Mesenchymal stem cell (in vitro differentiated cells and primary cell): ENCODE measurements around the gene ATP8B4.

Source experiments
- DNase-seq: peaks from one replicate; pipeline ENCODE4 v3.0.0-alpha.2; 2013
- H2AFZ ChIP-seq: one replicate; pipeline ENCODE4 v1.6.1; 2013; ENCODE audit warnings: low read depth, mild to moderate bottlenecking, control low read depth, inconsistent platforms, low read length, moderate library complexity
- H2AK5ac ChIP-seq: 2 replicates; pipeline ENCODE4 v1.6.1; 2013; ENCODE audit warnings: low read length, moderate library complexity, mild to moderate bottlenecking, inconsistent platforms; ENCODE audit not compliant: severe bottlenecking
- H2BK120ac ChIP-seq: one replicate; pipeline ENCODE4 v1.6.1; 2013; ENCODE audit warnings: low read depth, mild to moderate bottlenecking, inconsistent platforms, low read length, moderate library complexity
- H2BK12ac ChIP-seq, 2 experiments: one replicate each; pipeline ENCODE4 v1.6.1; 2013; ENCODE audit warnings: inconsistent platforms in 2 of 2, low read length in 2 of 2, mild to moderate bottlenecking in 2 of 2, moderate library complexity in 2 of 2, control low read depth in 1 of 2
- H2BK15ac ChIP-seq: one replicate; pipeline ENCODE4 v1.6.1; 2013; ENCODE audit warnings: mild to moderate bottlenecking, low read depth, inconsistent platforms; ENCODE audit not compliant: poor library complexity, severe bottlenecking
- H2BK5ac ChIP-seq: 2 replicates; pipeline ENCODE4 v1.6.1; 2013; ENCODE audit warnings: low read depth, mild to moderate bottlenecking, low read length, control low read depth, inconsistent platforms; ENCODE audit not compliant: poor library complexity, severe bottlenecking
- H3K14ac ChIP-seq, 2 experiments: one replicate each; pipeline ENCODE4 v1.6.1; 2013; ENCODE audit warnings: inconsistent platforms in 2 of 2, low read length in 2 of 2, control low read depth in 1 of 2, mild to moderate bottlenecking in 1 of 2, moderate library complexity in 1 of 2
- H3K18ac ChIP-seq, 2 experiments: one replicate each; pipeline ENCODE4 v1.6.1; 2013; ENCODE audit warnings: inconsistent platforms in 2 of 2, low read length in 2 of 2, control low read depth in 1 of 2, low read depth in 1 of 2, mild to moderate bottlenecking in 1 of 2
- H3K23ac ChIP-seq, 2 experiments: one replicate each; pipeline ENCODE4 v1.6.1; 2013; ENCODE audit warnings: inconsistent platforms in 2 of 2, low read length in 2 of 2, mild to moderate bottlenecking in 2 of 2, moderate library complexity in 2 of 2, control low read depth in 1 of 2
- H3K27ac ChIP-seq: 2 replicates; pipeline ENCODE4 v1.5.1; 2013; ENCODE audit warnings: mild to moderate bottlenecking, moderate library complexity, low read length, control low read depth, inconsistent platforms; ENCODE audit not compliant: poor library complexity, severe bottlenecking
- H3K27me3 ChIP-seq, 2 experiments: 2 replicates each; pipeline versions ENCODE4 v1.6.1 to v1.7.0; 2013; ENCODE audit warnings: low read length in 2 of 2, mild to moderate bottlenecking in 2 of 2, moderate library complexity in 2 of 2, control low read depth in 1 of 2, inconsistent platforms in 1 of 2; ENCODE audit not compliant: control insufficient read depth in 1 of 2, insufficient read depth in 1 of 2
- H3K36me3 ChIP-seq, 2 experiments: 2 replicates each; pipeline versions ENCODE4 v1.6.1 to v1.7.0; 2013; ENCODE audit warnings: low read length in 2 of 2, control low read depth in 1 of 2, inconsistent platforms in 1 of 2, low read depth in 1 of 2, mild to moderate bottlenecking in 1 of 2; ENCODE audit not compliant: insufficient read depth in 2 of 2, control insufficient read depth in 1 of 2
- H3K4ac ChIP-seq, 2 experiments: one replicate each; pipeline ENCODE4 v1.6.1; 2013; ENCODE audit warnings: inconsistent platforms in 2 of 2, low read length in 2 of 2, mild to moderate bottlenecking in 2 of 2, moderate library complexity in 2 of 2, control low read depth in 1 of 2, low read depth in 1 of 2
- H3K4me1 ChIP-seq: 2 replicates; pipeline ENCODE4 v1.6.1; 2013; ENCODE audit warnings: low read depth, low read length, control low read depth; ENCODE audit not compliant: control insufficient read depth, insufficient read depth
- H3K4me2 ChIP-seq: 2 replicates; pipeline ENCODE4 v1.6.1; 2013; ENCODE audit warnings: low read length, mild to moderate bottlenecking, inconsistent platforms; ENCODE audit not compliant: poor library complexity, severe bottlenecking
- H3K4me3 ChIP-seq, 2 experiments: 2 replicates each; pipeline versions ENCODE4 v1.5.1 to v1.7.0; 2013; ENCODE audit warnings: low read length in 2 of 2, mild to moderate bottlenecking in 2 of 2, control low read depth in 1 of 2, low read depth in 1 of 2; ENCODE audit not compliant: insufficient read depth in 1 of 2
- H3K79me1 ChIP-seq: replicated peaks from 2 replicates; pipeline ENCODE4 v1.6.1; 2013; ENCODE audit warnings: mild to moderate bottlenecking, control low read depth, low read length, inconsistent platforms; ENCODE audit not compliant: poor library complexity, severe bottlenecking
- H3K9ac ChIP-seq: 2 replicates; pipeline ENCODE4 v1.7.0; 2013; ENCODE audit warnings: mild to moderate bottlenecking, low read length, moderate library complexity
- H3K9me3 ChIP-seq: 2 replicates; pipeline ENCODE4 v1.7.0; 2013; ENCODE audit warnings: mild to moderate bottlenecking, low read length; ENCODE audit not compliant: control insufficient read depth
- H4K8ac ChIP-seq: one replicate; pipeline ENCODE4 v1.6.1; 2013; ENCODE audit warnings: inconsistent platforms, mild to moderate bottlenecking, low read length, moderate library complexity
- H4K91ac ChIP-seq: one replicate; pipeline ENCODE4 v1.6.1; 2013; ENCODE audit warnings: mild to moderate bottlenecking, low read length, inconsistent platforms
- WGBS: methylation state at CpG from one replicate; pipeline ENCODE4 v1.1.7; 2013; ENCODE audit warnings: mixed read lengths; 5-methylcytosine and 5-hydroxymethylcytosine counted together

The ATP8B4 gene

DNA sequence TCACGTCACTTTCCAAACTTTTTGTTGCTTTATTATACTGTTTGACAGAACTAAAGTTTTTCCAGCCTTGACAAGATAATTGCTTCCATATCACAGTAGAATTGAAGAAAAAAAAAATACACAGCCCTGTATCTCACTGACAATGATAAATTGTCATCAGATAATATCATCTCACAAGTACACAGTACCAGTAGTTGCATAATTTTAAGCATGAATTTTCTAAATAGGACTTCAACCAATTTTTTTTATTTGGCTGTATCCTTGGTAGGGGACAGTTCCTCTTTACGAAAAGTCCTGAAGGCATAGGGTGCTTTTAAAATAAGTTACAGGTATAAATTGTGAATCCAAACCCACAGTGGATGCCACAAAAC is 230.7 kb downstream of the ATP8B4 start:
- Histone ChIP-seq H3K9me3 (no peaks in the 10 kb centered on the region), H3K79me1 (no peaks in the 10 kb centered on the region), H3K23ac (no peak overlapping the region), H3K18ac (peak overlapping the region in 1 of 2 experiments; percentile 54), H2BK15ac (no peak overlapping the region), H2BK120ac (no peak overlapping the region), H3K4me2 (no peak overlapping the region), H3K14ac (no peak overlapping the region), H3K4me3 (no peak overlapping the region), H4K8ac (no peak overlapping the region), H2BK12ac (no peak overlapping the region), H2AK5ac (no peak overlapping the region), H3K4me1 (no peaks in the 10 kb centered on the region), H4K91ac (no peak overlapping the region), H3K36me3 (peaks cover 0 to 4% of the 10 kb centered on the region in 2 experiments), H3K27ac (no peak overlapping the region), H2AFZ (no peak overlapping the region), H3K9ac (peak overlapping the region; percentile 64), H2BK5ac (no peak overlapping the region), H3K4ac (peak overlapping the region in 1 of 2 experiments; percentile 1), H3K27me3 (no peaks in the 10 kb centered on the region)
- no peak for DNase-seq
- 100% methylated on average over 2 of the region's 2 CpGs for WGBS

DNA sequence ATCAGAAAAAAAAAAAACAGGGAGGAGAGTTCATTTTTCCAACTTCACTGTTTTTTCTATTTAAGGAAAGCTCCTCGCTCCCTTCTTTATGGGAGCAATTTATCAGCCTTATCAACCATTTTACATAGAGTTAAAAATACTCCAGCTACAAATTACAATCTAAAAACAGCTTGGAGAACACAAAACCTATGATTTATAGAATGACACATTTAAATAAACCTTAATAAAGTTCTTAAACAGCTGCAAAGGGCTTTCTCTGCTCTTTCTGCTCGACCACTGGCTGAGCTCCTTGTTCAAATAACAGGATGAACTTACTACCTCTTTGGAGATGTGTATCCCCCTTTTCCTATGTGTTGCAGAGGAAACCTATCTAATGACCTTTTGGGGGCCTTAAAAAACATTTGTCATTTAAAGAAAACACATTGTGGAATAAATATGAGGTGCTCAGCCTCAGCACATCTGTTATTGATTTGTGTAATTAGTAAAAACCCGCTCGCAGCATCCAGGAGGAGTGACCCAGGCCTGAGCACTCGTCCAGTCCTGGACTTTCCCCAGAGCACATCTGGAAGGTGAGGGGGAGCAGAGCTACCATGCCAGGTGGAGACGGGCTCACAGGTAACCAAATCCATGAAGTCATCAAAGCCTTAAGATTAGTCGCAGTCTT is 231.2 kb downstream of the ATP8B4 start:
- H3K4me1 ChIP-seq = no peaks in the 10 kb centered on the region
- peak overlapping the region; percentile 64 for H2BK15ac ChIP-seq
- no peak overlapping the region for H3K4me2 ChIP-seq
- no peaks in the 10 kb centered on the region for H3K27me3 ChIP-seq
- peak overlapping the region in 1 of 2 experiments; percentile 54 for H3K18ac ChIP-seq
- no peak overlapping the region for H2BK12ac ChIP-seq
- no peak overlapping the region for H4K91ac ChIP-seq
- H3K36me3 ChIP-seq = peaks cover 0 to 4% of the 10 kb centered on the region in 2 experiments
- H4K8ac ChIP-seq = no peak overlapping the region
- 74% methylated on average over 5 of the region's 7 CpGs for WGBS
- H3K4me3 ChIP-seq = no peak overlapping the region
- H2AK5ac ChIP-seq = no peak overlapping the region
- H3K27ac ChIP-seq = no peak overlapping the region
- no peak overlapping the region for H3K23ac ChIP-seq
- no peaks in the 10 kb centered on the region for H3K79me1 ChIP-seq
- H3K9me3 ChIP-seq = no peaks in the 10 kb centered on the region
- H3K9ac ChIP-seq = peak overlapping the region; percentile 64
- no peak overlapping the region for H3K14ac ChIP-seq
- no peak overlapping the region for H2AFZ ChIP-seq
- DNase-seq = peak; percentile 33
- peak overlapping the region in 1 of 2 experiments; percentile 1 for H3K4ac ChIP-seq
- H2BK120ac ChIP-seq = no peak overlapping the region
- H2BK5ac ChIP-seq = no peak overlapping the region

DNA sequence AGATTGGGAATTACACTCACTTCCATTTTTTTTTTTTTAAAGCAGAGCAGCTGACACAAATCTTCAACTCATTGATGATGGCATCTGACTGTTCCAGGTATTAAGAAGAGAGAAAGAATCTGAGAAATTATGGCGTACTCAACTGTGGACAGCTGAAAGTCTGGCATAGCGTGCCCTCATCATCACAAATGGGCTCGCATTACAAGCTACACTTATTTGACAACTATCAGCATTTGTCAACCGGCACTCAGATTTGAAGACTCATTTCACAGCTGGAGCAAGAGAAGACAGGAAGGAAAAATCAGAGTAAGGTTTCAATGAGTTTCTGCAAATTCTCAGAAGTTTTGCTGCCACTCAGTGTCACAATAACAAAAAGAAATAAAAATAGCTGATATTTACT is 235.9 kb downstream of the ATP8B4 start:
- WGBS = 100% methylated on average over 1 of the region's 4 CpGs
- Histone ChIP-seq H3K9ac (no peak overlapping the region), H4K91ac (no peak overlapping the region), H3K4me3 (no peak overlapping the region), H2AFZ (no peak overlapping the region), H3K14ac (no peak overlapping the region), H2BK12ac (no peak overlapping the region), H2AK5ac (no peak overlapping the region), H3K9me3 (no peaks in the 10 kb centered on the region), H3K27me3 (no peaks in the 10 kb centered on the region), H3K23ac (no peak overlapping the region), H3K4ac (no peak overlapping the region), H3K4me2 (no peak overlapping the region), H3K79me1 (no peaks in the 10 kb centered on the region), H3K36me3 (no peaks in the 10 kb centered on the region), H2BK15ac (no peak overlapping the region), H3K4me1 (no peaks in the 10 kb centered on the region), H2BK120ac (no peak overlapping the region), H3K18ac (no peak overlapping the region), H2BK5ac (no peak overlapping the region), H4K8ac (no peak overlapping the region), H3K27ac (no peak overlapping the region)
- DNase-seq = no peak

DNA sequence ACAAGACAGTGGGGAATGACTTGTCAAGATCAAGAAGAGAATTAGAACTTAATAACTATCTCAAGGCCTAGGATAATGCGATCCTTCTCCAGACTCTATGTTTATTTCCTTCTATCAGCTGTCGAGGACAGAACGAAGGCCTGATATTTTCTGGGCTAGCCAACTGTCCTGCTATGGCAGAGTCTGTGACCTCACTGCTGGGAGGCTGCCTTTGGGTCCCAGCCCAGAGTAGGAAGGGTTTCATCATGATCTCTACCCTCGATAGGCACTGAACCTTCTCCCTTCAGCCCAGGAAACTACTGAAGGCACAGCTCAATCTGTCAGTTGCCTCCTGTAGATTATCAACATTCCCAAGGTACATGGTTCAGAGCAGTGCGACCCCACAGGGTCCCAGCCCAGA is 237.2 kb downstream of the ATP8B4 start:
- no peak overlapping the region for H2AK5ac ChIP-seq
- no peak overlapping the region for H3K4me3 ChIP-seq
- H3K9ac ChIP-seq = no peak overlapping the region
- no peaks in the 10 kb centered on the region for H3K27me3 ChIP-seq
- H2BK15ac ChIP-seq = no peak overlapping the region
- no peak for DNase-seq
- peak overlapping the region in 1 of 2 experiments; percentile 43 for H3K4ac ChIP-seq
- H3K9me3 ChIP-seq = no peaks in the 10 kb centered on the region
- H3K4me2 ChIP-seq = no peak overlapping the region
- no peak overlapping the region for H3K14ac ChIP-seq
- no peaks in the 10 kb centered on the region for H3K79me1 ChIP-seq
- no peak overlapping the region for H3K18ac ChIP-seq
- no peak overlapping the region for H3K23ac ChIP-seq
- H2BK5ac ChIP-seq = no peak overlapping the region
- H3K27ac ChIP-seq = no peak overlapping the region
- 93% methylated on average over 5 of the region's 5 CpGs for WGBS
- no peak overlapping the region for H4K91ac ChIP-seq
- H2BK120ac ChIP-seq = no peak overlapping the region
- no peaks in the 10 kb centered on the region for H3K4me1 ChIP-seq
- no peak overlapping the region for H4K8ac ChIP-seq
- H2BK12ac ChIP-seq = peak overlapping the region in 1 of 2 experiments; percentile 25
- no peaks in the 10 kb centered on the region for H3K36me3 ChIP-seq
- no peak overlapping the region for H2AFZ ChIP-seq
